IMR-90 (cell line): ENCODE measurements around the gene CADM2. TPM values are rescaled to one million over a fixed set of nuclear protein-coding genes. Genes with fewer than 3 reads are reported as not detected.

Experiments
- ATAC-seq: fragments of 200-7000 bp; cut with Tn5 transposase; 2 replicates; pipeline ENCODE4 v1.9.1; 2020; ENCODE audit warnings: low read depth, mild to moderate bottlenecking, moderate library complexity
- BruUV-seq: library from RNA; stranded (reverse); fragments of 400-500 nt; replicated peaks from 2 replicates; lab custom pipeline; 2021; lab: Mats Ljungman, UMichigan
- CTCF ChIA-PET: fragments of 300-600 bp; formaldehyde crosslinking; extraction: SDS; loops from one replicate; lab custom pipeline; 2021; ENCODE audit warnings: antibody characterized with exemption; lab: Yijun Ruan, JAX
- POLR2A ChIA-PET: fragments of 300-600 bp; sonication (Branson Sonifier 250); formaldehyde crosslinking; loops from one replicate; lab custom pipeline; 2022; ENCODE audit warnings: antibody characterized with exemption; ENCODE audit not compliant: unreplicated experiment; lab: Charles Lee
- DNase-seq: peaks from one replicate; pipeline ENCODE4 v3.0.0; 2013
- H2AFZ ChIP-seq: replicated peaks from 2 replicates; pipeline ENCODE3; 2013; ENCODE audit warnings: low read length, mild to moderate bottlenecking; ENCODE audit not compliant: poor library complexity
- H2AK5ac ChIP-seq: 2 replicates; pipeline ENCODE4 v1.6.1; 2013; ENCODE audit warnings: low read depth, low read length, inconsistent platforms
- H2AK9ac ChIP-seq: replicated peaks from 2 replicates; pipeline ENCODE3; 2013; ENCODE audit warnings: mild to moderate bottlenecking, low read depth, low read length, moderate library complexity; ENCODE audit not compliant: poor library complexity
- H2BK120ac ChIP-seq: 2 replicates; pipeline ENCODE4 v1.6.1; 2013; ENCODE audit warnings: low read depth, low read length, inconsistent platforms
- H2BK15ac ChIP-seq: 3 replicates; pipeline ENCODE4 v1.6.1; 2013; ENCODE audit warnings: low read depth, low read length, inconsistent platforms
- H2BK20ac ChIP-seq: 2 replicates; pipeline ENCODE4 v1.6.1; 2013; ENCODE audit warnings: low read depth, mild to moderate bottlenecking, inconsistent platforms, low read length, moderate library complexity
- H2BK5ac ChIP-seq: 2 replicates; pipeline ENCODE4 v1.6.1; 2013; ENCODE audit warnings: mild to moderate bottlenecking, low read depth, low read length, inconsistent platforms; ENCODE audit not compliant: poor library complexity, severe bottlenecking
- H3K14ac ChIP-seq: replicated peaks from 2 replicates; pipeline ENCODE4 v1.6.1; 2013; ENCODE audit warnings: low read depth, low read length, inconsistent platforms
- H3K18ac ChIP-seq: 2 replicates; pipeline ENCODE4 v1.6.1; 2013; ENCODE audit warnings: low read depth, low read length, control low read depth
- H3K23ac ChIP-seq: 2 replicates; pipeline ENCODE4 v1.6.1; 2013; ENCODE audit warnings: low read depth, low read length, inconsistent platforms
- H3K27ac ChIP-seq: 2 replicates; pipeline ENCODE4 v1.5.1; 2013; ENCODE audit warnings: mild to moderate bottlenecking, control low read depth, low read length; ENCODE audit not compliant: insufficient read depth
- H3K27me3 ChIP-seq: 2 replicates; pipeline ENCODE4 v1.6.1; 2013; ENCODE audit warnings: low read length; ENCODE audit not compliant: control insufficient read depth, insufficient read depth
- H3K36me3 ChIP-seq: 2 replicates; pipeline ENCODE4 v1.6.1; 2013; ENCODE audit warnings: low read length, mixed read lengths; ENCODE audit not compliant: control insufficient read depth, insufficient read depth
- H3K4ac ChIP-seq: 2 replicates; pipeline ENCODE4 v1.6.1; 2013; ENCODE audit warnings: low read depth, low read length, inconsistent platforms
- H3K4me1 ChIP-seq: 2 replicates; pipeline ENCODE4 v1.6.1; 2013; ENCODE audit warnings: low read length, mixed read lengths; ENCODE audit not compliant: control insufficient read depth, insufficient read depth
- H3K4me2 ChIP-seq: 2 replicates; pipeline ENCODE4 v1.6.1; 2013; ENCODE audit warnings: low read depth, mild to moderate bottlenecking, control low read depth, low read length, moderate library complexity
- H3K4me3 ChIP-seq: 2 replicates; pipeline ENCODE4 v1.5.1; 2013; ENCODE audit warnings: low read depth, mild to moderate bottlenecking, control low read depth, low read length, moderate library complexity; ENCODE audit not compliant: insufficient read depth
- H3K56ac ChIP-seq: 2 replicates; pipeline ENCODE4 v1.6.1; 2013; ENCODE audit warnings: low read length, inconsistent platforms; ENCODE audit not compliant: insufficient read depth; ENCODE audit errors: extremely low read depth
- H3K79me1 ChIP-seq, 2 experiments: 2 replicates each; pipeline ENCODE4 v1.6.1; 2013; ENCODE audit warnings: low read length in 2 of 2, inconsistent platforms in 1 of 2, low read depth in 1 of 2
- H3K9ac ChIP-seq: 2 replicates; pipeline ENCODE4 v1.6.1; 2013; ENCODE audit warnings: low read depth, low read length, control low read depth
- H3K9me1 ChIP-seq: 2 replicates; pipeline ENCODE4 v1.6.1; 2013; ENCODE audit warnings: low read length, inconsistent platforms; ENCODE audit not compliant: insufficient read depth
- H3K9me3 ChIP-seq: 2 replicates; pipeline ENCODE4 v1.6.1; 2013; ENCODE audit warnings: low read length; ENCODE audit not compliant: control insufficient read depth, insufficient read depth
- H4K20me1 ChIP-seq: 2 replicates; pipeline ENCODE4 v1.6.1; 2013; ENCODE audit warnings: low read length, inconsistent platforms; ENCODE audit not compliant: insufficient read depth
- H4K5ac ChIP-seq: 2 replicates; pipeline ENCODE4 v1.6.1; 2013; ENCODE audit warnings: mild to moderate bottlenecking, low read depth, low read length, control low read depth
- H4K8ac ChIP-seq, 2 experiments: 2 replicates each; pipeline ENCODE4 v1.6.1; 2013; ENCODE audit warnings: low read depth in 2 of 2, low read length in 2 of 2, control low read depth in 1 of 2, inconsistent platforms in 1 of 2
- H4K91ac ChIP-seq: 2 replicates; pipeline ENCODE4 v1.6.1; 2013; ENCODE audit warnings: low read depth, low read length, inconsistent platforms; ENCODE audit not compliant: insufficient read depth
- BHLHE40 ChIP-seq: fragments of 150-350 bp; IDR thresholded peaks from 2 replicates; pipeline ENCODE4 v1.6.1; 2016; ENCODE audit warnings: mild to moderate bottlenecking, low read depth, low read length
- CEBPB ChIP-seq: IDR thresholded peaks from 2 replicates; pipeline ENCODE4 v1.6.1; 2012; ENCODE audit warnings: low read depth, low read length, improper control_type of control experiment
- CHD1 ChIP-seq: IDR thresholded peaks from 2 replicates; pipeline ENCODE4 v1.6.1; 2012; ENCODE audit warnings: low read depth, low read length, improper control_type of control experiment
- ELK1 ChIP-seq: fragments of 150-350 bp; IDR thresholded peaks from 2 replicates; pipeline ENCODE4 v1.6.1; 2016; ENCODE audit warnings: low read depth, mild to moderate bottlenecking, low read length, moderate library complexity, borderline replicate concordance
- FOS ChIP-seq: fragments of 150-350 bp; IDR thresholded peaks from 2 replicates; pipeline ENCODE4 v1.6.1; 2016; ENCODE audit warnings: low read depth, low read length
- MAFK ChIP-seq: IDR thresholded peaks from 2 replicates; pipeline ENCODE4 v1.6.1; 2012; ENCODE audit warnings: low read depth, low read length, improper control_type of control experiment
- MAZ ChIP-seq: IDR thresholded peaks from 2 replicates; pipeline ENCODE4 v1.6.1; 2012; ENCODE audit warnings: low read depth, mild to moderate bottlenecking, low read length, improper control_type of control experiment, moderate library complexity, borderline replicate concordance
- MXI1 ChIP-seq: IDR thresholded peaks from 2 replicates; pipeline ENCODE4 v1.6.1; 2012; ENCODE audit warnings: low read depth, mild to moderate bottlenecking, low read length, moderate library complexity, borderline replicate concordance
- NFE2L2 ChIP-seq: fragments of 150-350 bp; IDR thresholded peaks from 2 replicates; pipeline ENCODE4 v1.6.1; 2016; ENCODE audit warnings: low read depth, mild to moderate bottlenecking, low read length
- POLR2A ChIP-seq: IDR thresholded peaks from 2 replicates; pipeline ENCODE4 v1.6.1; 2012; ENCODE audit warnings: mild to moderate bottlenecking, low read depth, low read length
- RAD21 ChIP-seq: IDR thresholded peaks from 2 replicates; pipeline ENCODE4 v1.6.1; 2012; ENCODE audit warnings: low read length, improper control_type of control experiment
- RCOR1 ChIP-seq: IDR thresholded peaks from 2 replicates; pipeline ENCODE4 v1.6.1; 2012; ENCODE audit warnings: mild to moderate bottlenecking, low read length, improper control_type of control experiment; ENCODE audit not compliant: insufficient replicate concordance
- RFX5 ChIP-seq: IDR thresholded peaks from 2 replicates; pipeline ENCODE4 v1.8.0; 2012; ENCODE audit warnings: low read depth, mild to moderate bottlenecking, low read length, moderate library complexity
- SMC3 ChIP-seq: fragments of 150-350 bp; IDR thresholded peaks from 2 replicates; pipeline ENCODE4 v1.6.1; 2016; ENCODE audit warnings: low read depth, mild to moderate bottlenecking, antibody characterized with exemption, low read length, moderate library complexity
- USF2 ChIP-seq: fragments of 150-350 bp; IDR thresholded peaks from 2 replicates; pipeline ENCODE4 v1.6.1; 2017; ENCODE audit warnings: mild to moderate bottlenecking, antibody characterized with exemption, low read length, low read depth
- WGBS, 2 experiments: methylation state at CpG; one replicate each; pipeline versions ENCODE4 v1.1.5 to v1.1.7; 2013; ENCODE audit warnings: missing lambda C conversion rate in 2 of 2; ENCODE audit not compliant: insufficient read length in 1 of 2; ENCODE audit errors: extremely low coverage in 2 of 2; 5-methylcytosine and 5-hydroxymethylcytosine counted together
- dilution Hi-C: fragments of 300-500 bp; cut with HindIII; formaldehyde crosslinking; loops from one replicate; pipeline ENCODE4 v1.14.3; 2018; ENCODE audit warnings: low sequenced_read_pairs; ENCODE audit not compliant: unreplicated experiment
- in situ Hi-C: fragments of 300-500 bp; cut with MboI; formaldehyde crosslinking; loops from 3 replicates; pipeline ENCODE4 v1.14.3; 2019; ENCODE audit warnings: low sequenced_read_pairs, inconsistent platforms, mixed read lengths
- intact Hi-C: fragments of 100-400 bp; cut with micrococcal nuclease; formaldehyde crosslinking; loops from 2 replicates; pipeline ENCODE4 v1.10.0; 2022
- polyA plus RNA-seq, 3 experiments: library from polyadenylated mRNA; depleted of rRNA; stranded (reverse); fragments of >200 nt; gene quantifications; 2 replicates each; pipeline ENCODE4 v1.2.3, GENCODE V29; 2012; ENCODE audit warnings: low replicate concordance in 1 of 3
- total RNA-seq: library from RNA; depleted of rRNA; stranded (reverse); fragments of >200 nt; gene quantifications from 2 replicates; pipeline ENCODE4 v1.2.3, GENCODE V29; 2012
- TF ChIP-seq, protein P1 (sequence below): conservative IDR thresholded peaks from 2 replicates; pipeline ENCODE4 v1.5.1; 2012; ENCODE audit warnings: mild to moderate bottlenecking, low read depth, low read length, improper control_type of control experiment

The CADM2 gene
- total and polyA plus RNA-seq, 2 of the 4 experiments (the other 2 are of a cell fraction), result not detected

DNA sequence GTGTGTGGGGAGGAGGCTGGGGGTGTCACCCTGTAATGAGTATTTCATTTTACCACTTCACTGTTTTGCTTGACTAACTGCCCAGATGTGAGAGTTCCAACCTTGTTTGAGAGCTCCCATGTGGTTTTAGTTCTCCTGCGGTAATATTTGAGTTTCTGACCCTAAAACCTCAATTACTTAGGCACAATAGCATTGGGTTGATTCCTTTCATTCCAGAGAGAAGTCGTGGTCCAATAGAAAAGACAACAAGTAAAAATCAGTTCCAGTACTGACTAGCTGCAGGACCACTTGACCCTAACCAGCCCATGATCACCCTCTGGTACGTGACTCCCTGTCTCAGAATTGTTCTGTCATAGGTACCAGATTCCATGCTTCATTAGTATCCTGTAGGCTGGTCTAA is 630.4 kb downstream of the CADM2 start:
- no peak overlapping the region for H2AK9ac ChIP-seq
- no peaks in the 10 kb centered on the region for H3K36me3 ChIP-seq
- ATAC-seq (no peak), DNase-seq (peak; percentile 7)
- dilution Hi-C loops, result no loop called here
- CTCF ChIA-PET, result no interaction called here
- no peak overlapping the region for H3K14ac ChIP-seq
- H2AK5ac ChIP-seq, result no peak overlapping the region
- no peaks in the 10 kb centered on the region for H4K20me1 ChIP-seq
- H3K9me3 ChIP-seq, result no peaks in the 10 kb centered on the region
- no peak overlapping the region for H3K27ac ChIP-seq
- H3K4me3 ChIP-seq, result no peak overlapping the region
- H4K91ac ChIP-seq, result no peak overlapping the region
- no peaks in the 10 kb centered on the region for H3K79me1 ChIP-seq
- H2BK5ac ChIP-seq, result no peak overlapping the region
- no peaks in the 10 kb centered on the region for H3K9me1 ChIP-seq
- intact Hi-C loops, result no loop called here
- in situ Hi-C loops, result no loop called here
- no peaks in the 10 kb centered on the region for H3K4me1 ChIP-seq
- WGBS, 2 experiments, result no CpG with 5 or more reads among the region's 3 CpGs
- no TSS peak for BruUV-seq
- no peak overlapping the region for H4K5ac ChIP-seq
- no peaks in the 10 kb centered on the region for H3K27me3 ChIP-seq
- TF ChIP-seq RCOR1, result no peak
- no peak for TF ChIP-seq MAZ
- no peak for TF ChIP-seq SMC3
- no peak for TF ChIP-seq CEBPB
- TF ChIP-seq CHD1, result no peak
- no peak for TF ChIP-seq RAD21
- no peak for TF ChIP-seq FOS
- TF ChIP-seq RFX5, result no peak
- TF ChIP-seq MXI1, result no peak
- no peak for TF ChIP-seq USF2
- TF ChIP-seq ELK1, result no peak
- no peak for TF ChIP-seq NFE2L2
- TF ChIP-seq MAFK, result no peak
- TF ChIP-seq BHLHE40, result no peak
- TF ChIP-seq POLR2A, result no peak
- TF ChIP-seq, protein P1, sequence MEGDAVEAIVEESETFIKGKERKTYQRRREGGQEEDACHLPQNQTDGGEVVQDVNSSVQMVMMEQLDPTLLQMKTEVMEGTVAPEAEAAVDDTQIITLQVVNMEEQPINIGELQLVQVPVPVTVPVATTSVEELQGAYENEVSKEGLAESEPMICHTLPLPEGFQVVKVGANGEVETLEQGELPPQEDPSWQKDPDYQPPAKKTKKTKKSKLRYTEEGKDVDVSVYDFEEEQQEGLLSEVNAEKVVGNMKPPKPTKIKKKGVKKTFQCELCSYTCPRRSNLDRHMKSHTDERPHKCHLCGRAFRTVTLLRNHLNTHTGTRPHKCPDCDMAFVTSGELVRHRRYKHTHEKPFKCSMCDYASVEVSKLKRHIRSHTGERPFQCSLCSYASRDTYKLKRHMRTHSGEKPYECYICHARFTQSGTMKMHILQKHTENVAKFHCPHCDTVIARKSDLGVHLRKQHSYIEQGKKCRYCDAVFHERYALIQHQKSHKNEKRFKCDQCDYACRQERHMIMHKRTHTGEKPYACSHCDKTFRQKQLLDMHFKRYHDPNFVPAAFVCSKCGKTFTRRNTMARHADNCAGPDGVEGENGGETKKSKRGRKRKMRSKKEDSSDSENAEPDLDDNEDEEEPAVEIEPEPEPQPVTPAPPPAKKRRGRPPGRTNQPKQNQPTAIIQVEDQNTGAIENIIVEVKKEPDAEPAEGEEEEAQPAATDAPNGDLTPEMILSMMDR, result no peak
- no peak overlapping the region for H2BK20ac ChIP-seq
- no peak overlapping the region for H3K23ac ChIP-seq
- no peak overlapping the region for H2AFZ ChIP-seq
- no peak overlapping the region for H2BK120ac ChIP-seq
- no peak overlapping the region for H4K8ac ChIP-seq
- H3K56ac ChIP-seq, result no peak overlapping the region
- POLR2A ChIA-PET, result no interaction called here
- no peak overlapping the region for H3K9ac ChIP-seq
- no peak overlapping the region for H3K18ac ChIP-seq
- H2BK15ac ChIP-seq, result no peak overlapping the region
- no peak overlapping the region for H3K4ac ChIP-seq
- no peak overlapping the region for H3K4me2 ChIP-seq
